HEK293 (cell line): Measurements from ENCODE around the gene SLC1A1.

ENCODE experiments used
- CTCF ChIA-PET: fragments of 350-600 bp; formaldehyde crosslinking; extraction: SDS; loops from one replicate; lab custom pipeline; 2021; ENCODE audit warnings: antibody characterized with exemption; lab: Yijun Ruan, JAX
- POLR2A ChIA-PET: fragments of 300-600 bp; formaldehyde crosslinking; extraction: SDS; loops from one replicate; lab custom pipeline; 2020; ENCODE audit warnings: antibody characterized with exemption, inconsistent platforms; lab: Yijun Ruan, JAX
- H3K27ac ChIP-seq: fragments of 200-500 bp; sonication (Bioruptor generic); 2 replicates; pipeline ENCODE4 v1.5.1; 2014; ENCODE audit warnings: low read depth, low read length, control low read depth, inconsistent platforms; ENCODE audit errors: extremely low read depth
- H3K36me3 ChIP-seq, 2 experiments: fragments of 200-500 bp in 1 of 2; sonication (Bioruptor generic) in 1 of 2; 1 replicate in 1 of 2; 2 replicates in 1 of 2; pipeline ENCODE4 v1.5.1; 2014 to 2017; ENCODE audit warnings: inconsistent platforms in 2 of 2, low read length in 2 of 2; ENCODE audit not compliant: control insufficient read depth in 2 of 2, insufficient read depth in 1 of 2
- H3K4me1 ChIP-seq: fragments of 200-500 bp; sonication (Bioruptor generic); 2 replicates; pipeline ENCODE4 v1.5.1; 2014; ENCODE audit warnings: mild to moderate bottlenecking, low read length, inconsistent platforms; ENCODE audit not compliant: control insufficient read depth, insufficient read depth
- H3K4me3 ChIP-seq: 2 replicates; pipeline ENCODE4 v1.5.1; 2011; ENCODE audit warnings: low read depth, mild to moderate bottlenecking, control low read depth, low read length, moderate library complexity
- H3K9me3 ChIP-seq: fragments of 200-500 bp; sonication (Bioruptor generic); 2 replicates; pipeline ENCODE4 v1.5.1; 2014; ENCODE audit warnings: low read depth, low read length, inconsistent platforms; ENCODE audit not compliant: control insufficient read depth, insufficient read depth
- ATF2 ChIP-seq: fragments of 450-650 bp; formaldehyde crosslinking; IDR thresholded peaks from 2 replicates; pipeline ENCODE4 v1.5.1; 2016; ENCODE audit warnings: missing biosample characterization, missing genetic modification characterization, low read depth
- GLI2 ChIP-seq: fragments of 450-650 bp; formaldehyde crosslinking; IDR thresholded peaks from 2 replicates; pipeline ENCODE4; 2017; ENCODE audit warnings: missing biosample characterization, missing genetic modification characterization, low read depth, borderline replicate concordance
- KLF10 ChIP-seq: fragments of 450-650 bp; IDR thresholded peaks from 2 replicates; pipeline ENCODE4 v1.5.1; 2018; ENCODE audit warnings: missing biosample characterization, mild to moderate bottlenecking, missing genetic modification characterization
- OVOL3 ChIP-seq: fragments of 450-650 bp; formaldehyde crosslinking; IDR thresholded peaks from 2 replicates; pipeline ENCODE4 v1.5.1; 2016; ENCODE audit warnings: missing biosample characterization, missing genetic modification characterization
- PBX3 ChIP-seq: sonication (generic); formaldehyde crosslinking; IDR thresholded peaks from 2 replicates; pipeline ENCODE4 v1.8.1; 2022; ENCODE audit warnings: mild to moderate bottlenecking, moderate library complexity, missing genetic modification reagents
- PRDM10 ChIP-seq: fragments of 450-650 bp; formaldehyde crosslinking; IDR thresholded peaks from 2 replicates; pipeline ENCODE4 v1.5.1; 2016; ENCODE audit warnings: missing biosample characterization, missing genetic modification characterization
- REPIN1 ChIP-seq: fragments of 450-650 bp; formaldehyde crosslinking; IDR thresholded peaks from 2 replicates; pipeline ENCODE4 v1.5.1; 2017; ENCODE audit warnings: missing biosample characterization, missing genetic modification characterization, low read depth
- REST ChIP-seq: fragments of 450-650 bp; formaldehyde crosslinking; IDR thresholded peaks from 2 replicates; pipeline ENCODE4 v1.5.1; 2016; ENCODE audit warnings: missing biosample characterization, missing genetic modification characterization
- SALL2 ChIP-seq: fragments of 450-650 bp; formaldehyde crosslinking; IDR thresholded peaks from 2 replicates; pipeline ENCODE4 v1.5.0; 2017; ENCODE audit warnings: missing biosample characterization, mild to moderate bottlenecking, missing genetic modification characterization, borderline replicate concordance
- ZBTB49 ChIP-seq: fragments of 450-650 bp; formaldehyde crosslinking; IDR thresholded peaks from 2 replicates; pipeline ENCODE4 v1.5.1; 2016; ENCODE audit warnings: missing biosample characterization, missing genetic modification characterization, low read depth
- ZIC2 ChIP-seq: fragments of 450-650 bp; formaldehyde crosslinking; IDR thresholded peaks from 2 replicates; pipeline ENCODE4 v1.5.1; 2016; ENCODE audit warnings: missing biosample characterization, missing genetic modification characterization
- ZNF223 ChIP-seq: fragments of 450-650 bp; formaldehyde crosslinking; IDR thresholded peaks from 2 replicates; pipeline ENCODE4 v1.5.1; 2016; ENCODE audit warnings: missing biosample characterization, missing genetic modification characterization
- ZNF302 ChIP-seq: fragments of 450-650 bp; formaldehyde crosslinking; IDR thresholded peaks from 2 replicates; pipeline ENCODE4 v1.5.1; 2016; ENCODE audit warnings: missing biosample characterization, missing genetic modification characterization, low read depth
- ZNF335 ChIP-seq: fragments of 450-650 bp; formaldehyde crosslinking; conservative IDR thresholded peaks from 2 replicates; pipeline ENCODE4 v1.5.1; 2016; ENCODE audit warnings: missing biosample characterization, missing genetic modification characterization
- ZNF521 ChIP-seq: fragments of 450-650 bp; formaldehyde crosslinking; IDR thresholded peaks from 2 replicates; pipeline ENCODE4 v1.5.1; 2017; ENCODE audit warnings: missing biosample characterization, mild to moderate bottlenecking, missing genetic modification characterization
- ZNF530 ChIP-seq: fragments of 450-650 bp; formaldehyde crosslinking; IDR thresholded peaks from 2 replicates; pipeline ENCODE4 v1.5.1; 2016; ENCODE audit warnings: low read depth, missing biosample characterization, missing genetic modification characterization
- ZNF544 ChIP-seq: fragments of 450-650 bp; formaldehyde crosslinking; IDR thresholded peaks from 2 replicates; pipeline ENCODE4 v1.5.0; 2017; ENCODE audit warnings: missing biosample characterization, missing genetic modification characterization
- ZNF76 ChIP-seq: fragments of 450-650 bp; formaldehyde crosslinking; IDR thresholded peaks from 2 replicates; pipeline ENCODE4; 2016; ENCODE audit warnings: low read depth, missing biosample characterization, missing genetic modification characterization, borderline replicate concordance
- ZNF785 ChIP-seq: fragments of 450-650 bp; formaldehyde crosslinking; IDR thresholded peaks from 2 replicates; pipeline ENCODE4 v1.5.1; 2016; ENCODE audit warnings: missing biosample characterization, missing genetic modification characterization

Gene SLC1A1

GRCh38 chr9:4461437-4461836 is 28.8 kb upstream of the SLC1A1 start (continued):
- TF ChIP-seq PRDM10 = no peak
- no peak for TF ChIP-seq ATF2 (tag by site-specific recombination)
- TF ChIP-seq ZNF785 = no peak
- no peak for TF ChIP-seq OVOL3
- TF ChIP-seq ZNF223 (tag by site-specific recombination) = no peak
- no peak for TF ChIP-seq KLF10 (tag by site-specific recombination)
- TF ChIP-seq ZNF302 (tag by site-specific recombination) = no peak
- TF ChIP-seq ZNF530 (tag by site-specific recombination) = no peak
- TF ChIP-seq ZNF76 (tag by site-specific recombination) = no peak

GRCh38 chr9:4463824-4464223 is 26.4 kb upstream of the SLC1A1 start:
- TF ChIP-seq ZNF544 (tag by site-specific recombination) = no peak
- TF ChIP-seq REPIN1 = no peak
- no peak for TF ChIP-seq ZIC2 (tag by site-specific recombination)
- TF ChIP-seq ZBTB49 (tag by site-specific recombination) = no peak
- TF ChIP-seq ZNF335 (tag by site-specific recombination) = no peak
- TF ChIP-seq REST (tag by site-specific recombination) = no peak
- TF ChIP-seq SALL2 (tag by site-specific recombination) = no peak
- no peak for TF ChIP-seq PBX3
- TF ChIP-seq GLI2 (tag by site-specific recombination) = no peak
- TF ChIP-seq ZNF521 (tag by site-specific recombination) = no peak
- H3K36me3 ChIP-seq = no peaks in the 10 kb centered on the region
- no peak overlapping the region for H3K4me3 ChIP-seq
- CTCF ChIA-PET = no interaction called here
- no peaks in the 10 kb centered on the region for H3K4me1 ChIP-seq
- POLR2A ChIA-PET = no interaction called here
- no peaks in the 10 kb centered on the region for H3K9me3 ChIP-seq
- H3K27ac ChIP-seq = no peak overlapping the region
